Measurements from ENCODE around the gene NDUFC1.

GRCh38 chr4:139299536-139299935 is 2.7 kb downstream of the NDUFC1 start:
- TF ChIP-seq, protein P1, sequence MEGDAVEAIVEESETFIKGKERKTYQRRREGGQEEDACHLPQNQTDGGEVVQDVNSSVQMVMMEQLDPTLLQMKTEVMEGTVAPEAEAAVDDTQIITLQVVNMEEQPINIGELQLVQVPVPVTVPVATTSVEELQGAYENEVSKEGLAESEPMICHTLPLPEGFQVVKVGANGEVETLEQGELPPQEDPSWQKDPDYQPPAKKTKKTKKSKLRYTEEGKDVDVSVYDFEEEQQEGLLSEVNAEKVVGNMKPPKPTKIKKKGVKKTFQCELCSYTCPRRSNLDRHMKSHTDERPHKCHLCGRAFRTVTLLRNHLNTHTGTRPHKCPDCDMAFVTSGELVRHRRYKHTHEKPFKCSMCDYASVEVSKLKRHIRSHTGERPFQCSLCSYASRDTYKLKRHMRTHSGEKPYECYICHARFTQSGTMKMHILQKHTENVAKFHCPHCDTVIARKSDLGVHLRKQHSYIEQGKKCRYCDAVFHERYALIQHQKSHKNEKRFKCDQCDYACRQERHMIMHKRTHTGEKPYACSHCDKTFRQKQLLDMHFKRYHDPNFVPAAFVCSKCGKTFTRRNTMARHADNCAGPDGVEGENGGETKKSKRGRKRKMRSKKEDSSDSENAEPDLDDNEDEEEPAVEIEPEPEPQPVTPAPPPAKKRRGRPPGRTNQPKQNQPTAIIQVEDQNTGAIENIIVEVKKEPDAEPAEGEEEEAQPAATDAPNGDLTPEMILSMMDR (conservative IDR thresholded peaks at IDR 0.05) = no peak
- no peak for TF ChIP-seq ZFX (IDR thresholded peaks at IDR 0.05)

Measured in C4-2B (cell line).